GM21717 (cell line): ENCODE data around the gene TRIL.

ENCODE experiments used
- ATAC-seq: cut with Tn5 transposase; IDR thresholded peaks from one replicate; pipeline ENCODE4 v1.9.1; 2021; ENCODE audit warnings: mild to moderate bottlenecking, moderate library complexity; ENCODE audit not compliant: unreplicated experiment

TRIL gene

DNA sequence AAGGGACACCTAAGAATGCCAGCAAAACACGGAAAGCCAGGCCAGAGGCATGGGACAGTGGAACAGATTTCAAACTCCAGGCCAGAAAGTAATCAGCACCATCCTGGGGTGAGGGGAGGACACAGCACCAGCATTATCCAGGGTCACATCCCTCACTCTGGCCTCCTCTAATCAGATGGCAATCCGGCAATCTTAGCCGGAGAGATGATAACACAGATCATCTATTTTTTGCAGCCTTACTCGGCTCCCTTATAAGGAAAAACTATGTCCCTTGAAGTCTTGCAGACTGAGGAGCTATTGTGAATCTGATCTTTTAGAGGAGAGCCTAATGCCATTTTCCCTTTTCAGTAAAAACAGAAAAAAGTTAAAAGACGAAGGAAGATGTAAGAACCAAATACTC, 16.5 kb downstream of the TRIL start:
- ATAC-seq: no peak

DNA sequence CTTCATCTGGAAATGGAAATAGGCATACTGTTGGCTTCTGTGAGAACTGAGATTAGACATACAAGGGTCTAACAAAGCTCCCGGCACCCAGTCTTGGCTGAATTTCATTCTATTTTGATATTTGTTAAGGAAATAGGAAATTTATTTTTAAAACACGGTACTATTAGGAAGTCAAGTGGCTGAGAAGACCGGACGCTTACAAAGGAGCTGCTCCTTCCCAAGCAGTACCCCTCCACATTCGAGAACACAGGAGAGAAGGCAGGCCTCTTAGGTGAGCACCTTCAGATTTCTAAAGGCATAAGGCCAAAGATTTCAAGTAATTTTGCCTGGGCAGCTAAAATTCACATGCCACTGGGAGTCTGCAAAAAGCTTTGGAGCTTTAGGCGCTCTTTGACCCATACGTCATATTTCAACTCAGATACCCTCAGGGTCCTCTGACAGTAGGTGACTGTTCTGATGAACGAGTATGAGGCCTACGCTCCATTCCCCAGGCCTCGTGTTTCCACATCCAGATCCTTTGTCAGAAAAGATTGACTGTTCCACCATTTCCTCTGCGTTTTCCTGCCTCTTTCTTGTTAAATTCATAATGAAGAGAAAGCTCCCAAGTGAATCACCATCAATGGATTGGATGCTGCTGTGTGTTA, 17.3 kb downstream of the TRIL start:
- ATAC-seq: no peak

DNA sequence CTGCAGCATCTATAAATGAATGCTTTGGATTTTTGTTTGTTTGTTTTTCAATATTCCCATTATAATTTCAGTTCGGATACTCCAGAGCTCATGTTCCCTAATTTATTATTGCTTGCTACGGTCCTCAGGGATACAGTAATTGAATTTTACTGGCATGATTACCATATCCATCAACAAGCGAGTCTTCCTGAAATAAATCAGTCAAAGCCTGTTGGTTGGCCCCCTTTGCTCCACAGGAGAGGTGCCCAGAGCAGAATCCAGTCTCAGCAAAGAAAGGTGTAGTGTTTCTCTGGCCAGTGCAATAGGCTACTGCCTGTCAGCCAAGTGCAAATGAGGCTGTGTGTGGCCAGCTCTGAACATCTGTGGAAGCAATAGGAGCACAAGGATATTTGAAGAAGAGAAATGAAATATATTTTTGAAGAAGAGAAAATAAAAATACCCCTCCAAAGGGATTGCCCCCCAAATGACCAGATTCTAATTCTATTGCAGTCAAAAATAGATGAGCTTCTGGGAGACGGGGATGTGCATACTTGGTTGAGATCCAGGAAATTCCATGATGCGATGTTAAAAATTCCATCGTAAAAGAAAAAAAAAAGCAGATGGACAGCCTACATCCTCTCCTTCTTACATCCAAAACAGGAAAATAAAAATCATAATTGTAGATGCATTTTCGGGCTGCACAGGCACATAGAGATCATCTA, 18.1 kb downstream of the TRIL start:
- no peak for ATAC-seq

DNA sequence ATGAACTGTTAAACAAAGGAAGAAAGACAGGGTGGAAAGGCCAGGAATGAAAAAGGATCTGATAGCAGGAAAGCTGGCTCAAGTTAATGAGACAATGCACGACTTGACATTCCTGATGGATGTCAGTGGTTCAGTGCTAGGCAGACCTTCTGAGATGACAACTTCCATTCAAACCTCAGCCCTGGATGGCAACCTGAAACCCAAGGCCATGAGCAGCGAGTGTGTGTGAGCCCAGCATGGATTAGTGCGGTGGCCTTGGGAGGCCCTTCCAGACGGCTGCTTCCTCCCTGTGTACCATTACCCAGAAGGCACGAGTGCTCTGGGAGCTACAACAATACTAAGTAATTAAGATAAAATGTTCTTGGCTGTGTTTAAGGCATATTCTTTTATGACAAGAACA, 18.8 kb downstream of the TRIL start:
- ATAC-seq: no peak

DNA sequence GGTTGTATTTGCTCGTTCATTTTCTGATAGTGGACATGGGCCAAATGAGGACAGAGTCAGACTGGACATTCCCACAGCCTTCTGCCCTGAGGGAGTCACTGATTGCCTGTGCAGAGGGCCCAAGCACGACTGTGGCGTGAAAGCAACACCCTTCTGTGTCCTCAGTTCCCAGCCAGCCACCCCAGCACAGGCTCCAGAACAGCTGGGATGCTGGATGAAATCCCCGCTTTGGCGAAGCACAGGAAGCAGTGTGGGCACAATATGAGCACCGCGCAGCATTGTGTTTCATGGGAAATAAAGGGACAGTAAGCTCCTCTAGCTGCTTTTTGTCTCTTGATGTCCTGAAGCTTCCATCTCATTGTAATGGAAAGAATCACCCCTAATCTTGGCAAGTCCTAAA, 20.5 kb downstream of the TRIL start:
- no peak for ATAC-seq

DNA sequence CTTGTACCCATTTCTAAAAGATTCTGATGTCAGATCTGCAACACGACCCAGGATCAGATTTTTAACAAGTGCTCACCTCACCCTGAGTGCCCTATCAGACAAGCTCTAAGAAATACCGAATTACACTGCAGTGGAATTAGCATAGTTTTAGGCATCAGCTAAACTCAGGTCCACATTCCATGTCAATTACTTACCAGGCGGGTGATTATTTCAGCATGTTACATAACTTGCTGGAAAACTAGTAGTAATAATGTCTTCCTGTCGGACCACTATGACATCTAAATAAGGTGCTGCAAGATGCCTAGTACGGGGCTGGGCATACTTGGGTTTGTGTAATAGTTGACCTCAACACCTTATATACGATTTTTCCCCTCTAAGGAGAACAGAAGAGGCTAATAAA, 21.0 kb downstream of the TRIL start:
- no peak for ATAC-seq

DNA sequence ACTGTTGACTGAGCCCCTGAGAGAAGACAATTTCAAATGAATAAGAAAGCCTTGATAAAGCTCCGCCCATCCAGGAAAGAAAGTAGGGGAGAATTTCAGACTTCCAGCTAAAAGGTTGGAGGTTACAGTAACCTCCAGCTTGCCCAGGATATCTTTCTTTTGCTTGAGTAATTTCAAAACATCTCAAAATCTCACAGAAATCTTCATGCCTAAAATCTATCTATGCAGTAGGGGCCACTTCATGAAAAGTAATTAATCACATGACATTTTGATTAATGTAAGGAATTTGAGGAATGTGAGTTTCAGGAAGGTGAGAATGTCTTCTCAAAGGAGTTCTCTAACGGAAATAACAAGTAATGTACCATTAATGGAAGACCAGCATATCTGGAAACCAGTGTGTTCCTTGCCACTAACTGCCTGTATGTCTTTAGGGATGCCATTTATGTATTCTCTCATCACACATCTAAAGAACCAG, 24.2 kb downstream of the TRIL start:
- no peak for ATAC-seq

DNA sequence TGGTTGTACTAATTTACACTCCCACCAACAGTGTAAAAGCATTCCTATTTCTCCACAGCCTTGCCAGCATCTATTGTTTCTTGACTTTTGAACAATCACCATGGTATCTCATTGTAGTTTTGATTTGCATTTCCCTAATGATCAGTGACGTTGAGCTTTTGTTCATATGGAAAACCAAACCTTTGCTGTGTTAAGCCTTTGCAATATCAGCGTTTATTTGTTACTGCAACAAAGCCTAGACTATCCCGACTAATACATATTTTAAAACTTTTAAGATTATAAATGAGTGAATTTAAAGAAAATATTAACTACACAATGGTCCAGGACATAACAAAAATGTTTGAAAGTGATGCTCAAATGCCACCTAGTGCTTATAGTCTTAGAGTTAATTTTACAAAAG, 26.6 kb downstream of the TRIL start:
- no peak for ATAC-seq

DNA sequence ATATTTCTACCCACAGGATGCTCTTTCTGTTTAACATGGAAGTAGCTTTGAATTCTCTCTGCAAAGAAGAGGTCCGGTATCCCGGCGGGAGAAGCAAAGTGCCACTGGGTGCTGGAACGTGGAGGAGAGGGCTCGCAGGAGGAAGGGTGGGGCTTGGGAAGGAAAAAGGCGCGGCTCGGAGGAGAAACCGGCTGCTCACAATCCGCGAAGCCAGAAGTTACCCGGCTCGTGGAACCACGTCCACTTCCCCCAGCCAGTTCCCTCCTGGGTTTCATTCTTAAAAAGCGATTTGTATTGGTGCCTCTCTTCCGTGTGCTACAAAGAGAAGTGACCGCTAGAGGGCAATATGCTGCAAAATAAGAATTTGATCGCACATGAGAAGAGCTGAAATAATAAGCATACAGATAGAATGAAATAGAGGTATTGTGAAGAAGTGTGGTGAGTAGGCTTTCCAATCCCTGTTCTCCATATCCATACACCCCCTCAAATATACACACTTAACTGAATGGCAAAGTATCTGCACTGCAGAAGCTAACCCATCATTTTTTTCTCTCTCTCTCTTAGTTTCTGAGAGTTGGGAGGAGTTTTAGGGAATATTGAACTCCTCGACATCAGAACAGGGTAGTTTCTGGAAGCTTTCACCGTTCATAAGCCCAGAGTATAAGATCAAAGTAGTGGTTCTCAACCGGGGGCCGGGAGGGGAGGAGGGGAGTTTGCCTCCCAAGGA, 31.1 kb downstream of the TRIL start:
- ATAC-seq: peak; percentile 82

DNA sequence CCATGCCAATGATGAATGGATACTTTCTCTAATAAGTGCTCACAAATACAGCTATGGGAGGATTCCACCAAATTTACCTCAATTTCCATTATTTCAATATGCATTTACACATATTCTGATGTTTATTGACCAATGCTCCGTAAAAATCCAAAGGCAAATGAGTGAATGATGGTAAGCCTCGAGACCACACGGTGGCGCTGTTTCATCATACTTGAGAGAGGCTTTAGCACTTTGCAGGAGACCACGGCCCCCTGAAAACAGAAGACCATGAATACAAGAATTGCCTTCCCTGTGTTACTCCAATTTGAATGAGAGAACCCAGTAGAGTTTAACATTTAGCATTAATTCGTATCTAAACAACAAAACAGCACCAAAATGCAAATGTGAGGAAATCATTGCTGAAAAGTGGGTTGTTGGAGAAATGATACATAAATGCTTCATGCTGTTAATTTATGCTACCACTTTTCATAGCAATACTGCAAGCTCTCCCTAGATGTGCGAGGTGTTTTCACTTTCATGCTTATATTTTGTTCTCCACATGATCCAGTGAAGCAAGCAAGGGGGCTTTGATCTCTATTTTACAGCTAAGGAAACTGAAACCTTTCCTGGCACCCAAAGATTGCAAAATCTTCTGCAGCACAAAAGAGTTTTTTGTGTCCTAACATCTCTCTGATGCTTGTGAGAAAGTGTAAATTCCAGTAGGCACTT, 35.4 kb downstream of the TRIL start:
- no peak for ATAC-seq

DNA sequence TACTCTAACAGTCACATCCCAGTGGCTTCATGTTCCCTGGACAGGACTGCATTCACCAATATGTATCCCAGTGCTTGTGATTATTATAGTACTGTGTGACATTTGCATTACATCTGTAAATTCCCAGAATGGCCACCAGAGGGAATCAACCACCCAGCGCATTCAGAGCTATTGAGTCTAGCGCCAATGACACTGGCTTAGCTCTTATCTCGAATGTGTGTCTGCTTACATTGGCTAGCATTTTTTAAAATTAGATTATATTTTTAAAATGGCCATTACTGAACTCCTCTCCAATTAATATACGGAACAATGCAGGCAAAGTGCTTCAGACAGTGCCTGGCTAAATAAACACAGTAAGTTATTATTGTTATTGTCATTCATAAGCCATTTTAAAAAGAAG, 36.3 kb downstream of the TRIL start:
- ATAC-seq: peak; percentile 85

DNA sequence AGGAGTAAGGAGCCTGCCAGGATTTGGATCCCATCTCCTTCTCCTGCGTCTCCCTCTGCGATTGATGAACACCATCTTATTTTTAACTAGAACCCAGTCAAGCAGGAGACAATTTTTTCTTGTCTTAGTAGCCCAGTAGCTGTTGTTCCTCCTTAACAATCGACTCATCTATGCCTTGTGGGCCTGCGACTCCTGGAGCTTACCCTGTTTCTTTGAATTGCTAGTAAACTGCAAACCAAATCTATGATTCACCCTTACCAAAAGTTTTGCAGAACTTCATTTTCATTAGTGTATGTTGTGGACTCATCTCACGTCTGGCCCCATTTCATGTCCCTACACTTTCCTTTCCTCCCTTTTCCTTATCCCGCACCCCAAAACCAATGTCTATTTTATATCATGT, 37.7 kb downstream of the TRIL start:
- ATAC-seq: no peak

DNA sequence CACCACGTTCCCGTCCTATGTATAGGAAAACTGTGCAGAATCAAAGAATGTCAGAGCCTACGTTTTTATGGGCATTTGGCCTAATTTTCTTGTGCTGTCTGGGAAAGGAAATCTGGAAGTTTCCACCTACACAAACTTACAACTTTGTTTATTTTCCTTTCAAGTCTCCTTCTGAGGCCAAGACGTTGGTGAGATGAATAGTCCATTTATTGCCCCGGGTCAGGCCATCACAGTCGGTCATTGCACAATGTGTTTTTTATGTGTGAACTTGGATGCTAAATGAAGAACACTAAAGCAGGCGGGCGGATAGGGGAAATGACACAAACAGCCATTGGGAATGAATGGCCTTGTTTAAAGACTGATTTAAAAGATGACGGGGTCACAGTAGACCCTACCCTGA, 38.6 kb downstream of the TRIL start:
- no peak for ATAC-seq

DNA sequence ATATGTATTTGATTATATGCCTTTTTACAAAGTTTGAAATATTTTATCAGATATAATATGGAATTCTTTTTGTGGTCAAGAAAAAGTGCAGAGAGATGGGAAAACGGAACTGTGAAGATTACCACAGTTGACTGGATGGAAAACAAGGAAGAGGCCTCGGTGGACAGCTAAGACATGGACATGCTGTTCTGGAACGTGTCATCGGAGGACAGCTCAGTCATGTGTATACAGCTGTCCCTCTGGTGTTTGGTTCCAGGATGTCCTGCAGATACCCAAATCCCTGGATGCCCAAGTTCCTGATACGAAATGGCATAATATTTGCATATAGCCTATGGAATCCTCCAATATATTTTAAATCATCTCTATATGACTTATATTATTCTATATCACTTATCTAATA, 49.4 kb downstream of the TRIL start:
- no peak for ATAC-seq

DNA sequence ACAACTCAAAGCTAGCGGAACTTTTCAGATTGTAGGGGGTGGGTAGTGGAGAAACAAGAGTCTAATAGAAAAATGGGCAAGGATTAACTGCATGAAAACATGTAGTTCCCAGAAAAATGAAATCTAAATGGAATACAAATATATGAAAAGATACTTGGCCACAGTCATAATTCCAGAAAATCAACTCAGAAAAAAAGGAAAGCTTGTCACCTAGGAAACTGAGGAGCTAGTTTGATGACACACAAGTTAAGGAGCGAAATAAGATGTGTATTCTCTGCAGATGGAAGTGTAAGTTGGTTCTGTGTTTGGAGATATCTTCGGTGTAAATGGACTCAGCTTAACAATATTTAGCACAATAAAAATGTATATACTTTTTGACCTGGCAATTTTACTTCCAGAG, 52.7 kb downstream of the TRIL start:
- ATAC-seq: no peak

DNA sequence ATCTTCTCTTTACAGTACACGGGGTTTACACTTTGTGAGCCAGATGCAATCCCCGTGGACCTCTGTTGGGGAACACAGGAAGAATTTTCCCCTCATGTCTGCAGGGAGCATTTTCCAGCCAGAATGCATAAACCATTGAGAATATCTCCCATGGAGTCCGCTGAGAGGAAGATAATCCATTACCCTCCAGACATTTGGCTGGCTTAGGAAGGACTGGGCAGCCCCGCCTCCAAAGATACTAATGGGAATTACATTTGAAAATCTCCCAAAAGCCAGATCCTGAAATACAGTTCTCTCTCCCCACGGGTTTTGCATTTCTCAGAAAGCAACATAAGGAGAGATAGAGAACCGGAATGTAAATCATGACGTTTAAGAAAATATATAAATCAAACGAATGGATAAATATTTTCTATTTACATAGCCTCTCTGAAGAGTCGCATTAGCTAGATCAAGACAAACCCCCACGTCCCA, 53.5 kb downstream of the TRIL start:
- ATAC-seq: no peak

DNA sequence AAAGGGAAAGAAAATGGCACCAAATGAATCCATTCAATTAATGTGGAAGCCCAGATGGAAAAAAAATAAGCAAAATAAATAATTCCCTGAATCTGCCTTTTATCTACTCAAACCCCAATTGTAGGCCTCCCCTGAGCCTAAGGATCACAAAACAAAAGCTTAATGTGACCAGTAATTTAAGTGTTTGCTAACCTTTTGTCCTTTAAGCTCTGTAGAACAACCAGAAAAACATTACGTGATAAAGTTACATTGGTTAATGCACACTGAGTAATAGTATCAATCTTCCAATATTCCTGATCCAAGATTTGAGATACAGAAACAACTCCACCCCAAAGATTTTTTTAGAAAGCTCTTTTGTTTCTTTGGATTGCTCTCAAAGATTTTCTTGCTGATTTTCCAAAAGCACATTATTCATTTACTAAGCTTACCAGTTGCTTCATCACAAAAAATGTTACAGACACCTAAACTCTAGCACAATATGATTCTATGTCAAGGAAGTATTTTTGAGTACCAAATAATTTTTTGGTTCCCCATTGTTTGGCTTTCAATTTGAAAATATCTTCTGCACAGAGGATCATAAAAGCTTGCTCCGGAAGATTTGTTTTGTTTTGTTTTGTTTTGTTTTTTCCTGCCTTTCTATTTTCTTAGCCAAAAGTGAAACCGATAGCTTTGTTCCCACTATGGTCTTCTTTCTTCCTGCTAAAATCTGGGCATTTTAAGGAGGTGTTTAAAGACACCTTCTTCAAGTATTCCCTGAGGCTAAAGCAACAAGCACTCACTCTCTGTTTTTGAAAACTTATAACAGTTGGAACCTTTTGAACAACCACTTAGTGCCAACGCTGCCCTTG, 54.2 kb downstream of the TRIL start:
- no peak for ATAC-seq
